Stimulated activated naive B cell treated with anti-CD40 and anti-IgM and Interleukin-4, amounts not matched to agents 10 μg/mL and 1 μg/mL and 100 μg/mL, for 72 hours (primary cell): ENCODE results near the gene FSTL4.

ENCODE experiments used
- ATAC-seq, 2 donors: fragments of 150-1000 bp; cut with Tn5 transposase; replicated peaks; 2 replicates each; pipeline ENCODE4 v1.10.0; 2021; ENCODE audit warnings: moderate library complexity in 1 of 2
- DNase-seq: peaks from one replicate; pipeline ENCODE4 v3.0.0; 2021
- H3K27ac Mint-ChIP-seq: one replicate; pipeline ENCODE4 v1.8.0; 2022; ENCODE audit warnings: mild to moderate bottlenecking, mixed read lengths
- H3K27me3 Mint-ChIP-seq, 2 donors: one replicate each; pipeline ENCODE4 v1.8.0; 2022; ENCODE audit warnings: mixed read lengths in 2 of 2
- H3K36me3 Mint-ChIP-seq, 2 donors: one replicate each; pipeline ENCODE4 v1.8.0; 2022; ENCODE audit warnings: mixed read lengths in 2 of 2, mild to moderate bottlenecking in 1 of 2
- H3K4me1 Mint-ChIP-seq, 2 donors: one replicate each; pipeline ENCODE4 v1.8.0; 2022; ENCODE audit warnings: mixed read lengths in 2 of 2, mild to moderate bottlenecking in 1 of 2
- H3K4me3 Mint-ChIP-seq, 2 donors: one replicate each; pipeline ENCODE4 v1.8.0; 2022; ENCODE audit warnings: mild to moderate bottlenecking in 2 of 2, mixed read lengths in 2 of 2, moderate library complexity in 1 of 2
- H3K9me3 Mint-ChIP-seq, 2 donors: one replicate each; pipeline ENCODE4 v1.8.0; 2022; ENCODE audit warnings: mixed read lengths in 2 of 2, mild to moderate bottlenecking in 1 of 2

Gene FSTL4

GRCh38 chr5:133637206-133637605 is 24.9 kb upstream of the FSTL4 start:
- DNase-seq (no peak), ATAC-seq (no peak)
- no peak overlapping the region for H3K27ac Mint-ChIP-seq
- H3K27me3 Mint-ChIP-seq = peaks cover 23 to 50% of the 10 kb centered on the region in 2 donors
- peaks cover 0 to 5% of the 10 kb centered on the region in 2 donors for H3K36me3 Mint-ChIP-seq
- no peak overlapping the region for H3K4me3 Mint-ChIP-seq
- peaks cover 5 to 8% of the 10 kb centered on the region in 2 donors for H3K9me3 Mint-ChIP-seq
- peaks cover 4 to 7% of the 10 kb centered on the region in 2 donors for H3K4me1 Mint-ChIP-seq

- Mint-ChIP-seq H3K27ac (no peak overlapping the region), H3K4me1 (peaks cover 0 to 2% of the 10 kb centered on the region in 2 donors), H3K36me3 (peaks cover 0 to 5% of the 10 kb centered on the region in 2 donors), H3K4me3 (no peak overlapping the region), H3K9me3 (peaks cover 5 to 11% of the 10 kb centered on the region in 2 donors), H3K27me3 (peaks cover 39 to 67% of the 10 kb centered on the region in 2 donors)
- ATAC-seq (peak; percentile 36 to 77), DNase-seq (no peak)
These were observed 22.7 kb upstream of the FSTL4 start for GRCh38 chr5:133635051-133635450.

GRCh38 chr5:133627180-133627579 is 14.8 kb upstream of the FSTL4 start:
- Mint-ChIP-seq H3K27ac (no peak overlapping the region), H3K4me1 (peaks cover 4 to 9% of the 10 kb centered on the region in 2 donors), H3K9me3 (peaks cover 15 to 18% of the 10 kb centered on the region in 2 donors), H3K4me3 (no peak overlapping the region), H3K36me3 (no peaks in the 10 kb centered on the region), H3K27me3 (peaks cover 55 to 62% of the 10 kb centered on the region in 2 donors)
- ATAC-seq = peak; percentile 91 to 99
- DNase-seq = no peak

GRCh38 chr5:133624316-133624715 is 12.0 kb upstream of the FSTL4 start:
- DNase-seq (no peak), ATAC-seq (no peak)
- Mint-ChIP-seq H3K27ac (no peak overlapping the region), H3K4me1 (peaks cover 4 to 9% of the 10 kb centered on the region in 2 donors), H3K4me3 (no peak overlapping the region), H3K36me3 (no peaks in the 10 kb centered on the region), H3K9me3 (peaks cover 15 to 16% of the 10 kb centered on the region in 2 donors), H3K27me3 (peaks cover 42 to 54% of the 10 kb centered on the region in 2 donors)

- H3K27ac Mint-ChIP-seq = no peak overlapping the region
- H3K36me3 Mint-ChIP-seq = no peaks in the 10 kb centered on the region
- no peak overlapping the region for H3K4me3 Mint-ChIP-seq
- no peak for DNase-seq
- no peak for ATAC-seq
- H3K27me3 Mint-ChIP-seq = peaks cover 41 to 48% of the 10 kb centered on the region in 2 donors
- no peaks in the 10 kb centered on the region for H3K9me3 Mint-ChIP-seq
- peaks cover 5 to 6% of the 10 kb centered on the region in 2 donors for H3K4me1 Mint-ChIP-seq
These were observed 5.8 kb upstream of the FSTL4 start for GRCh38 chr5:133618141-133618540.

GRCh38 chr5:133613743-133614142 is 1.4 kb upstream of the FSTL4 start:
- H3K36me3 Mint-ChIP-seq = no peaks in the 10 kb centered on the region
- no peaks in the 10 kb centered on the region for H3K9me3 Mint-ChIP-seq
- no peak for DNase-seq
- no peak overlapping the region for H3K27ac Mint-ChIP-seq
- H3K4me3 Mint-ChIP-seq = no peak overlapping the region
- H3K27me3 Mint-ChIP-seq = peaks cover 44 to 59% of the 10 kb centered on the region in 2 donors
- H3K4me1 Mint-ChIP-seq = peaks cover 13 to 32% of the 10 kb centered on the region in 2 donors
- ATAC-seq = no peak

GRCh38 chr5:133613184-133613583 is 843 bp upstream of the FSTL4 start:
- ATAC-seq = no peak
- Mint-ChIP-seq H3K9me3 (no peaks in the 10 kb centered on the region), H3K27ac (no peak overlapping the region), H3K36me3 (no peaks in the 10 kb centered on the region), H3K4me1 (peaks cover 11 to 29% of the 10 kb centered on the region in 2 donors), H3K4me3 (peak overlapping the region; percentile 77 to 79), H3K27me3 (peaks cover 44 to 59% of the 10 kb centered on the region in 2 donors)
- DNase-seq = no peak

- Mint-ChIP-seq H3K36me3 (no peaks in the 10 kb centered on the region), H3K4me3 (peak overlapping the region; percentile 79 to 80), H3K27me3 (peaks cover 44 to 68% of the 10 kb centered on the region in 2 donors), H3K4me1 (peaks cover 10 to 28% of the 10 kb centered on the region in 2 donors), H3K9me3 (no peaks in the 10 kb centered on the region), H3K27ac (no peak overlapping the region)
- ATAC-seq (peak; percentile 33 to 37), DNase-seq (peak; percentile 7)
These were observed 738 bp downstream of the FSTL4 start for GRCh38 chr5:133611357-133612248.

GRCh38 chr5:133610489-133611356 is 1.6 kb downstream of the FSTL4 start:
- H3K36me3 Mint-ChIP-seq = no peaks in the 10 kb centered on the region
- peak overlapping the region; percentile 9 for H3K27ac Mint-ChIP-seq
- DNase-seq (peak; percentile 43), ATAC-seq (peak; percentile 79 to 85)
- H3K9me3 Mint-ChIP-seq = no peaks in the 10 kb centered on the region
- H3K27me3 Mint-ChIP-seq = peaks cover 44 to 77% of the 10 kb centered on the region in 2 donors
- peak overlapping the region; percentile 79 to 80 for H3K4me3 Mint-ChIP-seq
- peaks cover 10 to 28% of the 10 kb centered on the region in 2 donors for H3K4me1 Mint-ChIP-seq

- H3K9me3 Mint-ChIP-seq = no peaks in the 10 kb centered on the region
- ATAC-seq (no peak), DNase-seq (no peak)
- peaks cover 0 to 4% of the 10 kb centered on the region in 2 donors for H3K36me3 Mint-ChIP-seq
- peaks cover 3 to 19% of the 10 kb centered on the region in 2 donors for H3K4me1 Mint-ChIP-seq
- H3K4me3 Mint-ChIP-seq = no peak overlapping the region
- H3K27ac Mint-ChIP-seq = no peak overlapping the region
- H3K27me3 Mint-ChIP-seq = peaks cover 22 to 53% of the 10 kb centered on the region in 2 donors
These were observed 4.9 kb downstream of the FSTL4 start for GRCh38 chr5:133607451-133607850.

GRCh38 chr5:133606835-133607234 is 5.5 kb downstream of the FSTL4 start:
- Mint-ChIP-seq H3K4me1 (peaks cover 3 to 19% of the 10 kb centered on the region in 2 donors), H3K36me3 (peaks cover 0 to 4% of the 10 kb centered on the region in 2 donors), H3K27ac (no peak overlapping the region), H3K9me3 (no peaks in the 10 kb centered on the region), H3K4me3 (no peak overlapping the region), H3K27me3 (peaks cover 22 to 52% of the 10 kb centered on the region in 2 donors)
- no peak for DNase-seq
- no peak for ATAC-seq

- peaks cover 0 to 4% of the 10 kb centered on the region in 2 donors for H3K36me3 Mint-ChIP-seq
- DNase-seq = no peak
- no peak overlapping the region for H3K27ac Mint-ChIP-seq
- peaks cover 0 to 5% of the 10 kb centered on the region in 2 donors for H3K4me1 Mint-ChIP-seq
- H3K9me3 Mint-ChIP-seq = no peaks in the 10 kb centered on the region
- no peak for ATAC-seq
- H3K27me3 Mint-ChIP-seq = peaks cover 16 to 39% of the 10 kb centered on the region in 2 donors
- H3K4me3 Mint-ChIP-seq = no peak overlapping the region
These were observed 7.0 kb downstream of the FSTL4 start for GRCh38 chr5:133605323-133605722.

GRCh38 chr5:133603711-133604110 is 8.6 kb downstream of the FSTL4 start:
- H3K4me3 Mint-ChIP-seq = no peak overlapping the region
- no peak for DNase-seq
- no peak for ATAC-seq
- no peak overlapping the region for H3K27ac Mint-ChIP-seq
- no peaks in the 10 kb centered on the region for H3K9me3 Mint-ChIP-seq
- peaks cover 0 to 23% of the 10 kb centered on the region in 2 donors for H3K27me3 Mint-ChIP-seq
- peaks cover 0 to 4% of the 10 kb centered on the region in 2 donors for H3K36me3 Mint-ChIP-seq
- no peaks in the 10 kb centered on the region for H3K4me1 Mint-ChIP-seq

GRCh38 chr5:133602835-133603380 is 9.4 kb downstream of the FSTL4 start:
- H3K9me3 Mint-ChIP-seq = no peaks in the 10 kb centered on the region
- ATAC-seq (no peak), DNase-seq (no peak)
- peaks cover 0 to 26% of the 10 kb centered on the region in 2 donors for H3K27me3 Mint-ChIP-seq
- H3K27ac Mint-ChIP-seq = no peak overlapping the region
- no peaks in the 10 kb centered on the region for H3K4me1 Mint-ChIP-seq
- no peak overlapping the region for H3K4me3 Mint-ChIP-seq
- H3K36me3 Mint-ChIP-seq = peaks cover 0 to 4% of the 10 kb centered on the region in 2 donors
